Measurements from ENCODE around the gene C11orf24. TPM values are rescaled to one million over a fixed set of nuclear protein-coding genes. Genes with fewer than 3 reads are reported as not detected.

C11orf24 gene
- total and polyA plus RNA-seq, 10 of the 15 experiments (the other 5 are each of a cell fraction or from before 2014, with no cell fraction given): 4.3 to 104 (median 41.4) TPM

DNA sequence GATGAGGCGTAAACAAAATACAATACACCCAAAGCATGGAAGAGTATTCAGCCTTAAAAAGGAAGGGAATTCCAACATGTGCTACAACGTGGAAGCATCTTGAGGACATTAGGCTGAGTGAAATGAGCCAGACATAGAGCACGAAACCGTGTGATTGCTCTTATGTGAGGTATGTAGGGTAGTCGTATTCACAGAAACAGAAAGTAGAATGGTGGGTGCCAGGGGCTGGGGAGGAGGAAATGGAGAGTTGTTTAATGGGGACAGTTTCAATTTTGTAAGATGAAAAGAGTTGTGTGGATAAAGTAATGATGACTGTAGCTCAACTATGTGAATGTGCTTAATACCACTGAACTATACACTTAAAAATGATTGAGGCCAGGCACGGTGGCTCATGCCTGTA is 48.5 kb downstream of the C11orf24 start:
- H2AFZ ChIP-seq (ENCODE audit: control insufficient read depth, low read depth, low read length): no peak overlapping the region
- no peaks in the 10 kb centered on the region; the same call in 2 of the 3 replicates for H3K9me3 ChIP-seq (replicated peaks; ENCODE audit: control insufficient read depth, insufficient read depth, low read length)
- no peaks in the 10 kb centered on the region for H3K27me3 ChIP-seq (replicated peaks in 1 of 2; ENCODE audit: control insufficient read depth in 2 of 2, insufficient read depth in 2 of 2, low read length in 1 of 2)
- peak; percentile 53; the same call in 2 of the 3 replicates for ATAC-seq
- H3K4me3 ChIP-seq: no peak overlapping the region
- ChIA-PET POLR2A (no interaction called here), CTCF (no interaction called here), RAD21 (ENCODE audit: unreplicated experiment) (no interaction called here), SMC1A (ENCODE audit: uncharacterized antibody, unreplicated experiment) (no interaction called here)
- WGBS (ENCODE audit: insufficient coverage, insufficient replicate concordance, low lambda C conversion rate, missing lambda C conversion rate): 48% methylated on average over 6 of the region's 6 CpGs
- no peak for TF ChIP-seq KDM1A (IDR thresholded peaks at IDR 0.05; ENCODE audit: borderline replicate concordance)
- H3K79me2 ChIP-seq (ENCODE audit: control insufficient read depth, insufficient read depth, low read length): no peaks in the 10 kb centered on the region
- no peak overlapping the region for H3K27ac ChIP-seq (ENCODE audit: control insufficient read depth, insufficient read depth)
- in situ Hi-C loops (cut with MboI) (no loop called here), intact Hi-C loops (cut with micrococcal nuclease; ENCODE audit: unreplicated experiment) (no loop called here)
- no peaks in the 10 kb centered on the region for H3K36me3 ChIP-seq (ENCODE audit: control insufficient read depth in 2 of 2, insufficient read depth in 2 of 2, low read length in 1 of 2)
- no peak for FAIRE-seq
- no peak overlapping the region for H3K9ac ChIP-seq (ENCODE audit: control insufficient read depth, insufficient read depth, low read length)
- peaks cover 3% of the 10 kb centered on the region; the same call in 1 of the 2 replicates for H3K4me1 ChIP-seq (ENCODE audit: control insufficient read depth, insufficient read depth, low read length)
- no peak overlapping the region for H3K4me2 ChIP-seq (ENCODE audit: control insufficient read depth, insufficient read depth)
- DNase-seq (ENCODE audit: low read depth, low spot score): no peak
- BruUV-seq (replicated peaks): no TSS peak
- H4K20me1 ChIP-seq (ENCODE audit: control insufficient read depth, insufficient read depth): no peaks in the 10 kb centered on the region

DNA sequence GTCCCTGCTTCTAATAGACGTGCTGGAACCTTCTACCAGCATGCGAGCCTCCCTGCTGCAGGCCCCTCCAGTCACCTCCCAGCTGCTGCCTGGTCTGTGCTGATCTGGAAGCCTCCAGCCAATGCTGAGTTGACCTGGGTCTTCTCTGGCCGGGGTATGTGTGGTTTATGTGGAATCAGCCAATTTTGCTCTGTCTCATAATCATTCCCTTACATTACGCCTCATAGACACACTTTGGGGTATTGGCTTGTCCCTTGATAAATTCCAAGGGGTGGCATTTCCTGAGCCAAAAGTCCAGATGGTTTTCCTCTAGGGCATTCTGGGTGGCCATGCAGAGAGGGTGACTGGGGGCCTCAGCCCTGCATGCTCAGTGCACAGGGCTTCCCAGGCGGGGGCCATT is 50.4 kb downstream of the C11orf24 start:
- Histone ChIP-seq H4K20me1 (ENCODE audit: control insufficient read depth, insufficient read depth) (no peaks in the 10 kb centered on the region), H3K27me3 (replicated peaks in 1 of 2; ENCODE audit: control insufficient read depth in 2 of 2, insufficient read depth in 2 of 2, low read length in 1 of 2) (no peaks in the 10 kb centered on the region), H3K4me3 (no peak overlapping the region), H3K4me1 (ENCODE audit: control insufficient read depth, insufficient read depth, low read length) (peaks cover 3% of the 10 kb centered on the region; the same call in 1 of the 2 replicates), H2AFZ (ENCODE audit: control insufficient read depth, low read depth, low read length) (no peak overlapping the region), H3K9me3 (replicated peaks; ENCODE audit: control insufficient read depth, insufficient read depth, low read length) (no peaks in the 10 kb centered on the region), H3K27ac (ENCODE audit: control insufficient read depth, insufficient read depth) (no peak overlapping the region), H3K79me2 (ENCODE audit: control insufficient read depth, insufficient read depth, low read length) (no peaks in the 10 kb centered on the region), H3K4me2 (ENCODE audit: control insufficient read depth, insufficient read depth) (no peak overlapping the region), H3K36me3 (ENCODE audit: control insufficient read depth in 2 of 2, insufficient read depth in 2 of 2, low read length in 1 of 2) (no peaks in the 10 kb centered on the region), H3K9ac (ENCODE audit: control insufficient read depth, insufficient read depth, low read length) (no peak overlapping the region)
- CTCF ChIA-PET: interaction anchor here (5.0 kb wide), 1 partner anchor 13 kb away, joined by 35 read pairs; no protein-coding TSS in a partner anchor
- no peak for FAIRE-seq
- ATAC-seq: no peak
- 31% methylated on average over 5 of the region's 5 CpGs for WGBS (ENCODE audit: insufficient coverage, insufficient replicate concordance, low lambda C conversion rate, missing lambda C conversion rate)
- intact Hi-C loops (cut with micrococcal nuclease; ENCODE audit: unreplicated experiment) (no loop called here), in situ Hi-C loops (cut with MboI) (no loop called here)
- no TSS peak for BruUV-seq (replicated peaks)
- RAD21 ChIA-PET (ENCODE audit: unreplicated experiment): no interaction called here
- SMC1A ChIA-PET (ENCODE audit: uncharacterized antibody, unreplicated experiment): no interaction called here
- no peak for DNase-seq (ENCODE audit: low read depth, low spot score)
- POLR2A ChIA-PET: no interaction called here
- TF ChIP-seq TCF3 (IDR thresholded peaks at IDR 0.05; ENCODE audit: borderline replicate concordance, insufficient read depth, low read depth, low read length): no peak
- no peak for TF ChIP-seq PAX8 (IDR thresholded peaks at IDR 0.05)
- TF ChIP-seq TCF7 (IDR thresholded peaks at IDR 0.05; ENCODE audit: borderline replicate concordance): no peak
- TF ChIP-seq ZNF274 (IDR thresholded peaks at IDR 0.05; ENCODE audit: insufficient read depth, insufficient read length): no peak
- no peak for TF ChIP-seq SP1 (IDR thresholded peaks at IDR 0.05; ENCODE audit: low read depth, low read length)
- TF ChIP-seq, protein P1, sequence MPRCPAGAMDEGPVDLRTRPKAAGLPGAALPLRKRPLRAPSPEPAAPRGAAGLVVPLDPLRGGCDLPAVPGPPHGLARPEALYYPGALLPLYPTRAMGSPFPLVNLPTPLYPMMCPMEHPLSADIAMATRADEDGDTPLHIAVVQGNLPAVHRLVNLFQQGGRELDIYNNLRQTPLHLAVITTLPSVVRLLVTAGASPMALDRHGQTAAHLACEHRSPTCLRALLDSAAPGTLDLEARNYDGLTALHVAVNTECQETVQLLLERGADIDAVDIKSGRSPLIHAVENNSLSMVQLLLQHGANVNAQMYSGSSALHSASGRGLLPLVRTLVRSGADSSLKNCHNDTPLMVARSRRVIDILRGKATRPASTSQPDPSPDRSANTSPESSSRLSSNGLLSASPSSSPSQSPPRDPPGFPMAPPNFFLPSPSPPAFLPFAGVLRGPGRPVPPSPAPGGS (IDR thresholded peaks at IDR 0.05; ENCODE audit: borderline replicate concordance, insufficient read depth, low read depth, low read length, poor library complexity, severe bottlenecking): no peak
- TF ChIP-seq EGR1 (IDR thresholded peaks at IDR 0.05; ENCODE audit: borderline replicate concordance in 1 of 2, low read depth in 2 of 2, low read length in 2 of 2): no peak
- TF ChIP-seq, protein P2, sequence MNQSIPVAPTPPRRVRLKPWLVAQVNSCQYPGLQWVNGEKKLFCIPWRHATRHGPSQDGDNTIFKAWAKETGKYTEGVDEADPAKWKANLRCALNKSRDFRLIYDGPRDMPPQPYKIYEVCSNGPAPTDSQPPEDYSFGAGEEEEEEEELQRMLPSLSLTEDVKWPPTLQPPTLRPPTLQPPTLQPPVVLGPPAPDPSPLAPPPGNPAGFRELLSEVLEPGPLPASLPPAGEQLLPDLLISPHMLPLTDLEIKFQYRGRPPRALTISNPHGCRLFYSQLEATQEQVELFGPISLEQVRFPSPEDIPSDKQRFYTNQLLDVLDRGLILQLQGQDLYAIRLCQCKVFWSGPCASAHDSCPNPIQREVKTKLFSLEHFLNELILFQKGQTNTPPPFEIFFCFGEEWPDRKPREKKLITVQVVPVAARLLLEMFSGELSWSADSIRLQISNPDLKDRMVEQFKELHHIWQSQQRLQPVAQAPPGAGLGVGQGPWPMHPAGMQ (IDR thresholded peaks at IDR 0.05; ENCODE audit: borderline replicate concordance): no peak
- TF ChIP-seq, protein P3, sequence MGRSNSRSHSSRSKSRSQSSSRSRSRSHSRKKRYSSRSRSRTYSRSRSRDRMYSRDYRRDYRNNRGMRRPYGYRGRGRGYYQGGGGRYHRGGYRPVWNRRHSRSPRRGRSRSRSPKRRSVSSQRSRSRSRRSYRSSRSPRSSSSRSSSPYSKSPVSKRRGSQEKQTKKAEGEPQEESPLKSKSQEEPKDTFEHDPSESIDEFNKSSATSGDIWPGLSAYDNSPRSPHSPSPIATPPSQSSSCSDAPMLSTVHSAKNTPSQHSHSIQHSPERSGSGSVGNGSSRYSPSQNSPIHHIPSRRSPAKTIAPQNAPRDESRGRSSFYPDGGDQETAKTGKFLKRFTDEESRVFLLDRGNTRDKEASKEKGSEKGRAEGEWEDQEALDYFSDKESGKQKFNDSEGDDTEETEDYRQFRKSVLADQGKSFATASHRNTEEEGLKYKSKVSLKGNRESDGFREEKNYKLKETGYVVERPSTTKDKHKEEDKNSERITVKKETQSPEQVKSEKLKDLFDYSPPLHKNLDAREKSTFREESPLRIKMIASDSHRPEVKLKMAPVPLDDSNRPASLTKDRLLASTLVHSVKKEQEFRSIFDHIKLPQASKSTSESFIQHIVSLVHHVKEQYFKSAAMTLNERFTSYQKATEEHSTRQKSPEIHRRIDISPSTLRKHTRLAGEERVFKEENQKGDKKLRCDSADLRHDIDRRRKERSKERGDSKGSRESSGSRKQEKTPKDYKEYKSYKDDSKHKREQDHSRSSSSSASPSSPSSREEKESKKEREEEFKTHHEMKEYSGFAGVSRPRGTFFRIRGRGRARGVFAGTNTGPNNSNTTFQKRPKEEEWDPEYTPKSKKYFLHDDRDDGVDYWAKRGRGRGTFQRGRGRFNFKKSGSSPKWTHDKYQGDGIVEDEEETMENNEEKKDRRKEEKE (IDR thresholded peaks at IDR 0.05): no peak
- no peak for TF ChIP-seq CHD1 (IDR thresholded peaks at IDR 0.05; ENCODE audit: low read depth, low read length)
- no peak for TF ChIP-seq ETV6 (conservative IDR thresholded peaks at IDR 0.05 in 1 of 2, IDR thresholded peaks at IDR 0.05 in 1 of 2; ENCODE audit: borderline replicate concordance in 1 of 2, low read depth in 1 of 2)
- no peak for TF ChIP-seq POLR2A (IDR thresholded peaks at IDR 0.05; ENCODE audit: low read depth, low read length)
